Stimulated activated CD8-positive, alpha-beta memory T cell treated with anti-CD3 and anti-CD28 coated beads, Interleukin-12 subunit alpha, Interleukin-12 subunit beta, amount 100 ng/mL, for 24 hours (primary cell): ENCODE data around the gene MED12.
"Not testable (repeated sequence)": the region's sequence is repeated elsewhere in the genome, so short reads cannot be mapped to it uniquely, and the experiment has no call there.

Experiments
- DNase-seq: peaks from one replicate; pipeline ENCODE4 v3.0.0-alpha.2; 2020; ENCODE audit errors: extremely low read depth

The MED12 gene

DNA sequence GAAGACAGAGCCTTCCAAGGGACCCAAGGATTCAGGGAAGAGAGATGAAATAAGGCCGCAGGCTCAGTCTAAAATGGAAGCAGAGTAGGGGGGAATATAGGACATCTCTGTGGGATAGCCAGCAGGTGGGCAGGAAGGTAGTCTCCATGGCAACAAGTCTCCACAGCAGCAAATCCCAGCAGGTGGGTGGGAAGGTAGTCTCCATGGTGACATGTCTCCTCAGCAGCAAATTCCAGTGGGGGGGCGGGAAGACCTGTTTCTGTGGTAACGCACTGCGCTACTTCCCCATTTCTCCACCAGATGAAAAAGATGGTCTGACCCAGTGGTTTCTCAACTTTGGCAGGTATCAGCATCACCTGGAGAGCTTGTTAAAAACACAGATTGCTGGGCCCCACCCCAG is 44.6 kb downstream of the MED12 start:
- no peak for DNase-seq

DNA sequence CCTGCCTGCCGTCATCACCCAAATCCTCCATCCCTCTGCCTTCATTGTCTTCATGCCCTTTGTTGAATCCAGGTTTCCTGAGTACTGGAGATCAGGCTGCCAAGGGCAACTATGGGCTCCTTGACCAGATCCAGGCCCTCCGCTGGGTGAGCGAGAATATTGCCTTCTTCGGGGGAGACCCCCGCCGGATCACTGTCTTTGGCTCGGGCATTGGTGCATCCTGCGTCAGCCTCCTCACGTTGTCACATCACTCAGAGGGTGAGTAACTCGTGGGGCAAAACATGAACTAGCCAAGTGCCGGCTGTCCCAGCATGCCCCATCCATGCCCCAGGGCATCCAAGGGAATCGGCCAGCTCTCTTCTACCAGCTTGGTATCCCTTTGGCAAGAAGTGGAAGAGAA is 45.7 kb downstream of the MED12 start:
- no peak for DNase-seq

DNA sequence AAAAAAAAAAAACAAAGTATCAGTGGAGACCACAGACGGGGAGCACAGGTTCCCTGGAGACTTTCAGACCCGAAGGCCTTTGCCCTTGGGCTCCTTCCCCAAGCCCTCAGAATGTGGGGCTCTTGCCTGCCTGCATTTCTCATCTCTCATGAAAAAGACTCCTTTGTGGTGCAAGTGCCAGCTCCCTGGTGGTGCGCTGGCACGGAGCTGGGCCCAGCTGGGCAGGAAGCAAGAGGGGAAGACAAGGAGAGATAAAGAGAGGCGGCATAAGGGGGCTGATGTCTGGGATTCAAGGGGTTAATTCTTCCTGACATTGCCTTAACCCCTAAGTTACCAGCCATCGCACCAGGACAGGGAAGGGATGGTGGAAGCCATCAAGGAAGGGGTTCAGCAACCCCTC is 48.1 kb downstream of the MED12 start:
- DNase-seq, result no peak

DNA sequence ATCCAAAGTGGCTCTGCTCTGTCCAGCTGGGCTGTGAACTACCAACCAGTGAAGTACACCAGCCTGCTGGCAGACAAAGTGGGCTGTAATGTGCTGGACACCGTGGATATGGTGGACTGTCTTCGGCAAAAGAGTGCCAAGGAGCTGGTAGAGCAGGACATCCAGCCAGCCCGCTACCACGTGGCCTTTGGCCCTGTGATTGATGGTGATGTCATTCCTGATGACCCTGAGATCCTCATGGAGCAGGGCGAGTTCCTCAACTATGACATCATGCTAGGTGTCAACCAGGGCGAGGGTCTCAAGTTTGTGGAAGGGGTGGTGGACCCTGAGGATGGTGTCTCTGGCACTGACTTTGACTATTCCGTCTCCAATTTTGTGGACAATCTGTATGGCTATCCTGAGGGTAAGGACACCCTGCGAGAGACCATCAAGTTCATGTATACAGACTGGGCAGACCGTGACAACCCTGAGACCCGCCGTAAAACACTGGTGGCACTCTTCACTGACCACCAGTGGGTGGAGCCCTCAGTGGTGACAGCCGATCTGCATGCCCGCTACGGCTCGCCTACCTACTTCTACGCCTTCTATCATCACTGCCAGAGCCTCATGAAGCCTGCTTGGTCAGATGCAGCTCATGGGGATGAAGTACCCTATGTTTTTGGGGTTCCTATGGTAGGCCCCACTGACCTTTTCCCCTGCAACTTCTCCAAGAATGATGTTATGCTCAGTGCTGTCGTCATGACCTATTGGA is 48.8 kb downstream of the MED12 start:
- DNase-seq, result no peak

DNA sequence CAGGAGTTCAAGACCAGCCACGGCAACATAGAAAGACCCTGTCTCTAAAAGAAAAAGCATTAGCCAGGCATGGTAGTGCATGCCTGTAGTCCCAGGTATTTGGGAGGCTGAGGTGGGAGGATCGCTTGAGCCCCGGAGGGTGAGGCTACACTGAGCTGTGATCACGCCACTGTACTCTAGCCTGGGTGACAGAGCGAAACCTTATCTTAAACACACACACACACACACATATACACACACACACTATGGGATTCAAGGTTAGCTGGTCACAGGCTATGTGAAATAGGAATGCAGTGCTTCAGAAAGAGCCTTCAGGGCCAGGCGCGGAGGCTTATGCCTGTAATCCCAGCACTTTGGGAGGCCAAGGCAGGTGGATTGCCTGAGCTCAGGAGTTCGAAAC is 49.7 kb downstream of the MED12 start:
- DNase-seq, result no peak

DNA sequence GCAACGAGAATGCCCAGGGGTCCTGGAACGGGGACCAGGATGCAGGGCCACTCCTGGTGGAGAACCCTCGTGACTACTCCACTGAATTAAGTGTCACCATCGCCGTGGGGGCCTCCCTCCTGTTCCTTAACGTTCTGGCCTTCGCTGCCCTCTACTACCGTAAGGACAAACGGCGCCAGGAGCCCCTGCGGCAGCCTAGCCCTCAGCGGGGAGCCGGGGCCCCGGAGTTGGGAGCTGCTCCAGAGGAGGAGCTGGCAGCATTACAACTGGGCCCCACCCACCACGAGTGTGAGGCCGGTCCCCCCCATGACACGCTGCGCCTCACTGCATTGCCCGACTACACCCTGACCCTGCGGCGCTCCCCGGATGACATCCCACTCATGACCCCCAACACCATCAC is 51.2 kb downstream of the MED12 start:
- DNase-seq, result no peak

DNA sequence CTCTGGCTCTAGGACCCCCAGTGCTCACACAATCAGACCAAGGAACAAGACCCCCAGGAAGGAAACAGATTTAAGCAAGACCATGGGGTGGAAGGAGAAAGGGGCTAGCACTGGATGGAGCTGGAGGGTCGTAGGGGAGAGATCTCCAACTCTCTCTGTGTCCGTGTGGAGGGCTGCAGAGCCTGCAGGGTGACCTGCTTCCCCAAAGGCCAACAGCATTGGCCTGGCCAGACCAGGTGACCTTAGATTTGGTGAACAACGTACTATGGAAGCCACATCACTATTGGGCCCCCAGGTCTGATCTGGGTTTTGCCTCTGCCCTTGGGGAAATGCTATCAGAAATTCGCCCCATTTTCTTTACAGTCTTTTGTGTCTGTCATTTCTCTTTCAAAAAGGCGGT is 52.3 kb downstream of the MED12 start:
- DNase-seq, result no peak

DNA sequence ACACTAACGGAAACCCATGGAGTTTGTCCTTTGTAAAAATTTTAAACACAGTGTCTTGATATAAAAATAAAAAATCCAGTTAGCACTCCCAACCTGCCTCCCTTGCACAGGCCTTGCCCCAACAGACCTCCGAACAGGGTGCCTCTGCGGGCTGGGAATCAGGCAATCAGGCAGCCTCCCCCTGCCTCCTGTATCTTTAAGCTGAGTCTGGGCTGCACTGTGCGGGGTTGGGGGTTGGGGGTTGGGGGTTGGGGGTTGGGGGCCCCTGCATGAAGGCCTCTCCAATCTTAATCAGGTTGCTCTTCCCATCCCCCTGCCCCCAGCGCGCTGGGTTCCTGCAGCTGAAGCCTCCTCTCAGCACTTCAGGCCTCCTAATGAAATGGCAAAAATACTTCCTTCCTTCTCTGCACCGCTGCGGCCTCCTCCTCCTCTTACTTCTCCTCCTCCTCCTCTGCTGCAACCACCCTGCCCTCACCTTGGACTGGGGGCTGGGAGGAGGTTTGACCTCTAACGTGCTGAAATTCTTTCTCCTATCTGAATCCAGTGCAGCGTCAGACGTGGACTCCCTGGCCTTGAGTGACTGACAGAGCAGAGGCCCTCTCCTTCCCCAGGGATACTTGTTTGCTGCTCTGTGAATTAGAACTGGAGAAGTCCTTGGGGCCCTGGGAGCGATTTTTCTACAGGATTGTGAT is 52.9 kb downstream of the MED12 start:
- no peak for DNase-seq

DNA sequence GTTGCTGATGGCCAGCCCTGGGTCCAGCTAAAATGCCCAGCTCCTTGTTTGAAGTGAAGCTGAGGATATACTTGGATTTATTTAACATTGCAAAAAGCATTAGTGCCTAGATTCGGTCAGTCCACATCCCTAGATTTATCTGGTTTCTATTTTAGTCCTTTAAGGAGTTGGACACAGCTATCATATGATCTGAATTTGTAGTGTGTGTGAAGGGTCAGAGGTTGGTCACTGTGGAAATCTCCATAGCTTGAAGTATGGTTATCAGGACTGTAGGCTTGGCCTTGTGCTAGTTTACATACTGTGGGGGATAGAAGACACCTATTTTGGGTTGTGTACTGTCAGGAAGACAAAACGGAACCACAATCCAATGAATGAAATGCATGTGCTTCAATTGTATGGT is 55.0 kb downstream of the MED12 start:
- DNase-seq, result no peak

DNA sequence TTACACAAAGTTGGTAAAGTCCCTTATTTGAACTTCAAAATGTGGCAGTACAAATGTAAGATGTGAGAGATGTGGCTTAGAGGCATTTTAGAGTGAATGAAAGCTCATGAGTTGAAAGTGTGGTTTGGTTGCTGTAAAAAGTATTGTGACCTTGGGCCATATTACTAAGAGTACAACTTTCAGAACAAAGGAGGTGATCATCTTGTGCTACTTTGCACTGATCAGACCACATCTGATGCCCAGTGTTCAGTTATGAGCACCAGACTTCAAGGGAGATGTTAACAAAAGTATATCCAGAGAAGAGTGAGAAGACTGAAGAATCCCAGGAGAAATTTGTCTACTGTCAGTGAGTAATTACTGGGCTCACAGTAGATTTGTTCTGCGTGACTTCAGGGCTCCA is 56.4 kb downstream of the MED12 start:
- no peak for DNase-seq

DNA sequence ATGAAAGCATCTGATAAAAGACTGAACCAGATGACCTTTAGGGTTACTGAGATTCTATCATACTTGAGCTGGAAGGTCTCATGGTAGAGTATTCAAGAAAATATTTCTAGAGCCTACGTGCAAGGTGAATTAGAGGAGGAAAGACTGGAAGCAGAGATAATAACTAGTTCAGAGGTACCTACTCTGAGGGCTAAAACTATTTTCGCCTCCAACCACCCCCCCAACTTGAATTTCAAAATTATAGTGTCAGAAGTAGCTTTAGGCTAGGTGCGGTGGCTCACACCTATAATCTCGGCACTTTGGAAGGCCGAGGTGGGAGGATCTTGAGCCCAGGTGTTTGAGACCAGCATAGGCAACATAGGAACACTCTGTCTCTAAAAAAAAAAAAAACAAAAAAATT is 57.1 kb downstream of the MED12 start:
- DNase-seq, result no peak

DNA sequence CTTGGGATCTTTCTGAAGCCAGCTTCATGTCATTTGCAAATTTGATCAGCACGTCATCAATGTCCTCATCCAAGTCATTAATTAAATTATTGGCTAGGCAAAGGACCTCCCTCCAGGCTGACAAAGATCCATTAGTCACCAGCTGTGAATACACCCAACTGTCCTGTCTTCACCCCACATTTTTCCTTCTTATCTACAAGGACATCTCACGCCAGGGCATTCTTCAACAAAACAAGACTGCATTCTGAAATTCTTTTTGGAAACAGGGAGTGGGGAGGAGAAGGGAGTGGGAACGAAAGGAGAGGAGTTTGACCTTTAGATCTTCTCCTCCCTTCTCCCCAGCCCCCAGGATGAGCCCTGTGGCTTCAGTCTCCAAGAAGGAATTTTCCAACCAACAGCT is 58.9 kb downstream of the MED12 start:
- no peak for DNase-seq

DNA sequence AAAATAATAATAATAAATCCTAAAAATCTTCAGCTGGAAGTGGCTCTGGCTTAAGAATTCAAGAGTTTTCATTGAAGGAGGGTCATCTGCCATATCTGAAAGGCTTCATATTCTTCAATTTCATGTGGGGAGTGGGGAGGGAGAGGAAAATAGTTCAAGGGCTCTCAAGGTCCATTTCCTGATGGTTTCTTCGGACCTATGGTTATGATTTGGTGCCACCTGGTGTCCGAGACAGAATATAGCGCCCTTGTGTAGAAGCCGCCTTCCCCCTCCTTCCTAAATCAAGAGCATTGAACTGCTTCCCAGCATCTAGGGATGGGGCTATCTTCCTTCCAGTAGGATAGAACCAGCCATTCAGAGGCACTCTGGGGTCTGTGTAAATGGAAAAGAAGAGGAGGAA is 60.5 kb downstream of the MED12 start:
- no peak for DNase-seq

DNA sequence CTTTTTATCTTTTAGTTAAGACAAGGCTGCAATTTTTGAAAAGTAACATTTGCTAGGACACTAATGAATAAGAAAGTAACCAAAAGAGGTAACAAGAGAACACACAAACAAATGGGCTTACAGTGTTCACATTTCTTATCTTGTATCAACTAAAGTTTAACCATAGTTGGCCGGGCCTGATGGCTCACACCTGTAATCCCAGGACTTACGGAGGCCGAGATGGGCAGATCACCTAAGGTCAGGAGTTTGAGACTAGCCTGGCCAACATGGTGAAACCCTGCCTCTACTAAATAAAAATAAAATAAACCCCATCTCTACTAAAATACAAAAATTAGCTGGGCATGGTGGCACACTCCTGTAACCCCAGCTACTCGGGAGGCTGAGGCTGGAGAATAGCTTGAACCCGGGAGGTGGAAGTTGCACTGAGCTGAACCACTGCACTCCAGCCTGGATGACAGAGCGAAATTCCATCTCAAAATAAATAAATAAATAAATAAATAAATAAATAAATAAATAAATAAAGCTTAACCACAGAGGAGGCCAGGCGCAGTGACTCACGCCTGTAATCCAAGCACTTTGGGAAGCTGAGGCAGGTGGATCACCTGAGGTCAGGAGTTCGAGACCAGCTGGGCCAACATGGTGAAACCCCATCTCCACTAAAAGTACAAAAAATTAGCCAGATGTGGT is 62.3 kb downstream of the MED12 start:
- not testable (repeated sequence) for DNase-seq

DNA sequence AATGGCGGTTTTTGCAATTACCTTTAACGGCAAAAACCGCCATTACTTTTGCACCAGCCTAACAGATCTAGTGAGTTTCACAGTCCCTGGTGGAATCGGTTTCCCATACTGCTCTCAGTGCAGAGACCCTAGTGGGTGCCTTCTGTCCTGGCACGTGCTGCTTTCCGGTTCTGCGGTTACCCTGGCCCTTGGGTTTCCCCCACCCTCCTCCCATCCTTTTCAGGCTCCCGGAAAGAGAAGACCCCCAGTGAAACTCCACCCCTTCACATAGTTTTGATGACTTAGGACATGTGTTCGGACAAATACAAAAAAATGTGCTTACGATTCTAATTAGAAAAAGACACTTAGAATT is 63.1 kb downstream of the MED12 start:
- DNase-seq, result no peak

DNA sequence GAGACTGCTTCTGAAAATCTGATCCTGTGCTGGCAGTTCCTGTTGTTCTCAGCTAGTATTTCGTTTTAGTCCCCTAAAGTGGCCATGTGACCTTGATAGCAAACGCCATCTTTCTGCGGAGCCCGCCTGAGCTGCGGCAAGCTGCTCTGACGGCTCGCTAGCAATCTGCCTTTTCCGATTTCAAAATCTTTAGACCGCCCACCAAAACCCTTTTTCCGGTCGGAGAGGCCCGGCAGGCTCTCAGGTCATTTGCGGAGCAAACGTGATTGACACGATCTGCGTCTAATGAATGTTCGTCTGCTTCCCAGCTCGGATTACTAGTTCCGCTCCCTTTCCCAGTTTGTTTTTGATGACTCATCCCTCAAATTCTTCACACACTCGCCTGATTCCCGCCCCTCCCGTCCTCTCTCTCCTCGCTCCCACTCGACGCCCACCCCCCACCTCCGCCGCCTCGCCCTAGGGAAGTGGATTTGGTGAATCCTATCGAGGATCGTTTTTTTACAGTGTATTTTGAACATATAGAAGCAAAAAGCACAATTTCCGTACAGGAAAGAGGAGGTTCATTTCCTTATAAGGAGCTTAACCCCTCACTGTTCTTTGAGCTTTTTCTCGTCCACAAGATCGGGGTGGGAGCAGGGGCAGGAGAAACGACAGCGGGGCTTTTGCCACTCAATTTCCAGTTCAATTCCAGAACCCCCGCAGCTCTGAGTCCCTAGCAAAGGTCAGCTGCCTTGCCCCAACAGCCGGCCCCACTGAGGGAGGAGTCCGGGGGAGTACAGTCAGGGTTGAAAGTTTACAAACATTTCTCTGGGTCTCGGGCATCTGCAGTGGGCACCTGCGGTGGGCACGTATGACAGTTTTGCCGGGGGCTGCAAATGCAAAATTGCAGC is 63.8 kb downstream of the MED12 start:
- DNase-seq, result peak; percentile 50

DNA sequence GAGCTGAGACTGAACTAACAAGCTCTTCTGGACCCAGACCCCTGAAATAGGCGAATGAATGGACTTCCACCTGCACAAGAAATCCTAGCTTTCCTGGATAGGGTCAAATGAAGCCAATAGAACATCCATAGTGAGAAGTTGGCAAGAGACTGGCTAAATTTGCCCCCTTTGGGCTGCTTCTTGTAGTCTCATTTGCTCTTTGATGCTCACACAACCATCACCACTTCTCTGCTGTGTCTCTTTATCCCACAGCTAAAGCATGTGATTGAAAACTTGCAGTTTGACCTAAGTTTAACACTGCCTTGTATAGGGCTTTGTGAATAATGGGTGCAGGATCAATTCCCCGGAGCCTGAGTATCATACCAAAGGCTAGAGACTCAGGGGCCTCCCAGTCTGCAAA is 64.5 kb downstream of the MED12 start:
- no peak for DNase-seq

DNA sequence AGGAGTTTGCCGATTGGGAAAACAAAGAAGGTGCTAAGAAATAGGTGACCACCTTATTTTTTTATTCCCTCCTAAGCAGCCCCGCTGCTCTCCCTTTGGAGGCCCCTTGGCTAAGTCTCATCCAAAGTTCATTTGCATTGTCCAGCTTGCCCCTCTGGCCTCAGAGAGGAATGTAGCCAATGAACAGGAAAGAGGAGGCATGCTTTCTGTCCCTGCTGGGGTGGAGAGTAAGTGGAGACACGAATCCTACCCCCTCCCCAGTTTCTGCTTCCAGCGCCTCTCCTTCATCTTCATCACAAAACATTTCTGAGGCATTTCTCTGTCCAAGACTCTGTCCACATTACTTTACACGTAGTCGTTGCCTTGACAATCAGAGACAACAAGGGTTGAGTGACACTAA is 64.9 kb downstream of the MED12 start:
- DNase-seq, result no peak

DNA sequence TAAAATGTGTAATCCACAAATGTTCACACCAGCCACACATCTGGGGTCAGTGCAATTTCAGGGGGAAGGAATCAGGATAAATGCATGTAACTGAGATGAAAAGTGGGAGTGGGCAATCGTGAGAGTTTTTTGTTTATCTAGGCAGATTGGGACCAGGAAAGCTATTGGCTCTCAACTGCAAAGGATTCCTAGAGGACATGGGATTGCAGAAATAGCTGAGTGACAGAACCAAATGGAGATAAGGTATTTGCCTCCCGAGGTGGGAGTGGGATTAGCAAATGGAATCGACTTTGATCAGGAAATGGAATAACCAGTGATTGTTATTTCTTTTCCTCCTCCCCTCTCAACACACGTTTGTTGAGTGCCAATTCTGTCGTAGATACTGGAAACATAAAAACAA is 65.7 kb downstream of the MED12 start:
- no peak for DNase-seq

DNA sequence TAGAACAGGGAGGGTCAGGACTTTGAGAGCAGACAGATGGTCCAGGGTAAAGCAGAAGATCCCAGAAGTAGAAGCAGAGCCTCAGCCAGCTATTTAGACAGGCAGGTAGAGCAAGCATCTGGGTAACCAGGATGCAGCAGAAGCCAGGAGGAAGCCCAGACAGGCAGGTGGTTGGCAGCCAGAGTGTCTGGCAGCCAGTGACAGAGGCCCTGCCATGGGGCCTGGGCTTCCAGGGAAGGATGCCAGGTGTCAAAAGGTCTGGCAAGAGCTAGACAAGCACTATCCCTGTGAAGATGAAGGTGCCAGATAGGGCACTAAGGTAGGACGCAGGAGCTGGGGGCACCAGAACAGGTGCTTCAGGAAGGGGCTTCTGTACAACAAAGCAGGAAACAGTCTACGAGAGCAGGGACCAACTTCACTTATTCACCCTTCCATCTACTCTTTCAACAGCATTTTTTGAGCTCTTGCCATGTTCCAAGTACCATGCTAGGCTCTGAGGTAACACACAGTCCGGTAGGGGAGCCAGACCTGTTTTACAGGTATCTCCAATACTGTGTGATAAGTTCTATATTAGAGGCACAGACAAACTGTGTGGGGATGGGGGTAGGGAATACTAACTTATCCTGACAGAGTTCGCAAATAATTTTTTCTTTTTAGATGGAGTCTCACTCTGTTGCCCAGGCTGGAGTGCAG is 66.6 kb downstream of the MED12 start:
- DNase-seq, result no peak

DNA sequence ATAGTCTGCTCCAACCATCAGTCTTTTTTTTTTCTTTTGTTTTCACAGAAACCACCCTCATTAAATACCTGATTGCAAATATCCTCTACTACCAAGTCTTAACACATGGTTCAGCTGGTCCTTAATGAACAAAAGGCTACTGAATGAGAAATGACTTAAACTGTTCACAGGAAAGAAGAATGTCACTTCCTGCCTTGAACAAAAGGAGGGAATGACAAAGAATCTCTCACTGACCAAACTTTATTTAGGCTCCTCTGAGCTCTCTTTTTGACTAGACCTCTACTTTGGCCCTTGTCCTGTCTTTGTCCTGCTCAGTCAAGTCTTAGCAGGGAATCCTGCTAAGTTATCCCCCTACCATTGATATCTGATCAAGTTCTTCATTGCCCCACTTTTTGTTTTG is 72.9 kb downstream of the MED12 start:
- no peak for DNase-seq
